NCI-H187 treated with DMSO at 0.1 percent for 48 hours (cell line): Measurements from ENCODE around the gene NANOS3.
"Not testable (repeated sequence)": the region's sequence is repeated elsewhere in the genome, so short reads cannot be mapped to it uniquely, and the experiment has no call there.

Experiments
- DNase-seq: peaks from one replicate; lab custom pipeline; 2025; lab: John Stamatoyannopoulos, UW

NANOS3 gene

DNA sequence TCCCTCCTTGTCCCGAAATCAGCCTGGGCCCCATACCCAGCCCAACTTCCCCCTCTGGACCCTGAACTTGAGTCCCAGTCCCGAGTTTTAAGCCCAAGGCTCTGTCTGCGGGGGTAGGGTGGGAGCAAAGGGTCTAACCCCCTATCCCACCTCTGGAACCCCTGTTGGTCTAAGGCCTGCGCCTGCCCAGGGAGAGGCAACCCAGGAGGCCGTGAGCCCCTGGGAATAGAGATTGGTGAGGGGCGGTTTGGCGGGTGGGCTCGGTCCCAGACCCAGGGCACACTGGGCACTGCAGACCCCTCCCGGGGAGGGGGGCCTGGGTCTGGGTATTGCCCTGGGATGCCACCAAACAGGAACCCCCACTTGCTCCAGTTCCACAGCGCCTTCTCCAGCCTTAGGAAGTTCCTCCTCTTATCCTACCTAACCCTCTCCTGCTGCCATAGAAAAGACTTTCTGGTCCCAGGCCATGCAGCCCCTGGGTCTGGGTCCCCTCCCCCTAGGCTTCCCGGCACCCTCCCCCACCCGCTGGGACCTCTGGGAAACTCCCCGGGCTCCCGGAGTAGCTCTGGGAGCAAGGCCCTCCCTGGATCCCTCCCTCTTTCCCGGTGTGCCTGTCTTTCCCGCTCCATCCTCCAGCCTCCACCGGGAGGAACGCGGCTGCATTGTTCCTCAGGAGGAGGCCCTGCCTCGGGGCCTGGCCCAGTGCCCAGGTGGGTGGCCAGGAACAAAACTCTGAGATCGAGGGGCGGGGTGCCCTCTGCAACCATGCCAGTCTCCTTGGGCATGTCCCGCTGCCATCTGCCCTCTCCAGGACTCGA, 33.6 kb upstream of the NANOS3 start:
- DNase-seq, result no peak

DNA sequence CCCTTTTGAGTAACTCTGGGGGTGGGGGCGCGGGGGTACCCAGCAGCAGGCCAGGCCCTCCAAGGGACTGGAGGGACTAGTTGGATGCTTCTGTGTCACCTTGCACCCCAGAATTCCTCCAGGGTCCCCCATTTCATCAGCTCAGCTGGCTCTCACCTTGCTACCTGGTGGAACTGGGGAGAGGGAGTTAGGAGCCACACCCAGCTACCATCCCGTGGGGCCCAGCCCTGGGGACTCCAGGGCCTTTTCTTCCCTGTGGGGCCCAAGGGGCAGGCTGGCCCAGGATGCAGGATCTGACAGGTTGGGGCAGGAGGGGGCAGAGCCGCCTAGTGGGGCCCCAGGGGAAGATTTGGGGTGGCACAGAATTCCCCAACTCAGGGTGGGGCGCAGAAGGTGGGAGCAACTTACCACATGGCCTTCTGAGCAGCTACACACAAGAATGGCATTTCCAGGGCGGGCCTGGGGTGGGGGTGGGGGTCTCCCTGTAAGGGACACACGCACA, 32.8 kb upstream of the NANOS3 start:
- no peak for DNase-seq

DNA sequence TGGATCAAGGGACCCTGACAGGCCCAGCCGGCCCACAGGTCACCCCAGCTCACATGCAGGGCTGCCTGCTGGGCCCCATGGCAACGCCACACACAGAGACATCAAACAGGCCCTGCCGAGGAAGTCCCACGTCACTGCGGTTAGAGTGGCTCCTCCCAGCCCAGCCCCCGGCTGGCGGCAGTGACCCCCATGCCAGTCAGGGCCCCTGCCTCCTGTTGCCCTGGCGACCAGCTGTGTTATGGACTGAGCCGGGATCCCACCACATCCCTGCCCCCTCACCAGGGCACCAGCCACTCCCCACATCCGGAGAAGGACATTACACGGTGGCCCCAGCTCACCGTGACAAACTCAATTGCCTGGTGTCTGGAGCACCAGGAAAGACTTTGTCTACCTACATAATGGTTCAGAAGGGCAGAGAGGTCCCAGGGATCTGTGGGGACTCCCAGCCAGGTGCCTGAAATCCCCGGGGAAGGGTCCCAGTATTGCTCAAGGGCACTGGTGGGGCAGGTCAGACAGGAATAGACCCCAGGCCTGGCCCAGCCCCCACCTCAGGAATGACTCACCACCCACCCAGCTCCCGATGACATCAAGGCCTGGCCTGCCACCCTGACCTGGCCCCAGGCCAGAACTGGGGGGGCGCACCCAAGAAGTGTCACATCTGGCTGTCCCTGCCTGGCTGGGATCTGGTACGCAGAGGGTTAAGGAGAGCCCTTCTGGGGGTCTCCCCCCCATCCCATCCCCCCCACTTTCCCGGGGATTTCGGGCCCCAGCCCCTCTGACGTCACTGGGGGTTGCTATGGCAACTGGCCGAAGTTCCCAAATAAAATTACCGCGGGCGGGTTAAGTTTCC, 30.2 kb upstream of the NANOS3 start:
- no peak for DNase-seq

DNA sequence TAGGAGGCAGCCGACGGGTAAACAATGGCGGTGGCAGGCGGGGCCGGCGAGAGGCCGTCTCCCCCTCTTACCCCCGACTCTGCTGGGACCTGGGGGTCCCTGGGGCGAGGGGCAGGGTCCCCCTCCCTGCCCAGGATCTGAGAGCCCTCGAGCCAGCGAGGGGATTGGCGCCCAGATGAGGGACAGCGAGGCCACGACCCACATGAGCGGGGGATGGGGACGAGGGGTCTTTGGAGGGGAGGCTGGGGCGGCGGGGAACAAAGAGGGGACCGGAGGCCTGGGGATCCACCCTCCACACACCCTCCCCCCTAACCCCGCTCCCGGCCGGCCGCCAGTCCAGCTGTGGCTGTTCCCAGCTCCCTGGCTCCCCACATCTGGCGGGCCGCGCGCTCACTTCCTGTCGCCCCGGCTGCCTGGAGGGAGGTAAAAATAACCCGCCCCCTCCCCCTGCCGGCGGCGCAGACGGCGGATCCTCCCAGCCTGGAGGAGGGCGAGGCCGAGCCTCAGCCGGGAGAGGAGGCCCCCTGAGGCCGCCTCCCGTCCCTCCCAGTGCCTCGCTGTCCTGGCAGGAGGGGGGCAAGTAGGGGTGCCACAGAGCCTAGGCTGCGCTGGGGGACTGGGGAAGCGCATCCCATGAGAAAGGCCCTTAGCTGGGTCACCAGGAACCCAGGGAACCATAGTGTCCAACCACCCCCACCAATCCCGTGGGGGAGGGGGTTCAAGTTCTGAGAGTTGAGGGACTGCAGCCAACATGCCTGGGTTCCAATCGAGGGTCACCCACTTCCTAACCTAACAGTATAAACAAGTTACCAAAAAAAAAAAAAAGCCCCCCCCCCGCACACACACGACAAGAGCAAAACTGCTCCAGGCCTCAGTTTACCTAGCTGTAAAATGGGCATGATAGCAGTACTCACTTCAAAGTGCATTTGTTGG, 29.3 kb upstream of the NANOS3 start:
- no peak for DNase-seq

DNA sequence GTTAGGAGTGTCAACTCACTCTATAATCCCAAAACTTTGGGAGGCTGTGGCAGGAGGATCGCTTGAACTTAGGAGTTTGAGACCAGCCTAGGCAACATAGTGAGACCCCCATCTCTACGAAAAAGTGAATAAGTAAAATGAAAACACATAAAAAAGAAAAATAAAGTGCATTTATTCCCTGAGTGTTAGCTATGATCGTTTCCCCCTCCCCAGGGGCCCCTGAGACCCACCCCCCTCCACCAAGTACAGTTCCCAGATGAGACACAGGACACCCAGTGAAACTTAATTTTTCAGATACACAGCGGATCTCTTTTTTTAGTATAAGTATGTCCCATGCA, 28.6 kb upstream of the NANOS3 start:
- DNase-seq, result no peak

DNA sequence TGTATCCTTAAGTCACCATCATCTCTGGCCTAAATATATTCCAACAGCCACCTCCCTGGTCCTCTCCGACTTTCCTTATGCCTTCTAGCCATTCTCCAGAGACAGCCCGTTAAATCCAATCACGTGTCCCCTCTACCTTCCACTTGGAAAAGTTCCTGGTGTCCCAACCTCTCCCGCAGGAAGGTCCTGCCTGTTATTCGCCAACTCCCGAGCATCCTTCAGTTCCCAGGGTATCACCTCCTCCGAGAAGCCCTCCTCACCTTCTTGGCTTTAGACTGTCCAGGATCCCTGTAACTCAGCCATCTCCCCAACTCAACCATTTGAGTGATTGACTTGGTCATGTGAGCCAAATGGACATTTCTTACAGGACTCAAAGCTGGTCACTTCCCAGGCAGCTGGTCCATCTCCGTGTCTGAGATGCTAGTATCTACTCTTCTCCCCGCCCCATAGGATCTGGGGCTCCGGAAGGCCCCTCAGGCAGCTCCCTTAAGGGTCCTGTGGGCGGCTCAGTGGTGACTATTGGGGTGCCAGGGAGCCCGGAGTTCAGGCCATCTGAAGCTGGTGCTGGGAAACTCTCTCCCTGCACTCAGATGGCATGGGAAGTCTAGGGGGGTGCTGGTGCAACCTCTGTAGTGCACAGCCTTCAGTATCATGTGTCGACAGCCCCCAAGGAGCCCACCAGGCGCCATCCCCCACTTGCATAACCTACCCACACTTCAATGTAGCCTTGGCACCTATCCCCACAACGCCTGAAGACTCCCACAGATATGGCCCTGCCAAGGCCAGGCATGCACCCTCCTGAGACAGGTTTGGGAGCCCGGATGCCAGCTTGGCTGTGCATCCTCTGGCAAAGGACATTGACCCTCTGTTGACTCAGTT, 27.9 kb upstream of the NANOS3 start:
- DNase-seq, result no peak

DNA sequence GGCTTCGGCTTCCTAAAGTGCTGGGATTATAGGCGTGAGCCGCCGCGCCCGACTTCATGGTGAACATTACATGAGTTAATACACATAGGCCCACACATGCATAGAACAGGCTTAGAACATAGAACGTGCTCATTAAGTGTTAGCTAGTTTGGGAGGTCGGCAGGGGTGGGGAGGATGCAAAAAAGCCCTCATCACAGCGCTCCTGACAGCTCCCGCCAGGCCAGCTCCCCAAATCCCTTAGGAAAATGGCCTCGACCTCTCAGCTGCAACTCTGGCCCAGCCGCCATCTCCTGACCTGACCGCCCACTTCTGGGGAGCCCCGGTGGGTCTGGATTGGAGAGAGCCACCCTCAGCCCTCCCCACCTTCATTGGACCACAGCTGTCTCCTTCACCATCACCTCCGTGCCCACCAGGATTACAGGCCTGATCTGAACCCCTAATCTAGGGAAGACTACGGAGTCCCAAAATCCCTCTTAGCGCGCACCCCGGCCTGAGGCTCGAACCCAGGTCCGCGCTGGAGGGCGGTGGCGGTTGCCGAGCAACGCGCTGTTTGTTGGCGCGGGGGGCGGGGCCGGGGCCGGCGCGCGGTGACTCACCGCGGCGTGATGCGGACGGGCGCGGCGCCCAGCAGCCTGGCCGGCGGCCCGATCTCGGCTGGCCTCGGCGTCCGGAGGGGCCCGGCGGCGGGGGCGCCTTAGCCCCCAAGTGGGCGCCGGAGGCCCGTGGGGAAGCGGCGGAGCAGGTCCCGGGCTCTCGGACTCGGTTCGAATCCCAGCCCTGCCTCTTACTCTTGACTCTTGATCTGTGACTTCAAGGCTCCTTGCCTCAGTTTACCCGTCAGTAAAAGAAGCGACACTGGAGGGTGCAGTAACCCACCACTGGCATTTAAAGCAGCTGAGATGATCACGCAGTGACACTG, 26.7 kb upstream of the NANOS3 start:
- DNase-seq, result no peak

DNA sequence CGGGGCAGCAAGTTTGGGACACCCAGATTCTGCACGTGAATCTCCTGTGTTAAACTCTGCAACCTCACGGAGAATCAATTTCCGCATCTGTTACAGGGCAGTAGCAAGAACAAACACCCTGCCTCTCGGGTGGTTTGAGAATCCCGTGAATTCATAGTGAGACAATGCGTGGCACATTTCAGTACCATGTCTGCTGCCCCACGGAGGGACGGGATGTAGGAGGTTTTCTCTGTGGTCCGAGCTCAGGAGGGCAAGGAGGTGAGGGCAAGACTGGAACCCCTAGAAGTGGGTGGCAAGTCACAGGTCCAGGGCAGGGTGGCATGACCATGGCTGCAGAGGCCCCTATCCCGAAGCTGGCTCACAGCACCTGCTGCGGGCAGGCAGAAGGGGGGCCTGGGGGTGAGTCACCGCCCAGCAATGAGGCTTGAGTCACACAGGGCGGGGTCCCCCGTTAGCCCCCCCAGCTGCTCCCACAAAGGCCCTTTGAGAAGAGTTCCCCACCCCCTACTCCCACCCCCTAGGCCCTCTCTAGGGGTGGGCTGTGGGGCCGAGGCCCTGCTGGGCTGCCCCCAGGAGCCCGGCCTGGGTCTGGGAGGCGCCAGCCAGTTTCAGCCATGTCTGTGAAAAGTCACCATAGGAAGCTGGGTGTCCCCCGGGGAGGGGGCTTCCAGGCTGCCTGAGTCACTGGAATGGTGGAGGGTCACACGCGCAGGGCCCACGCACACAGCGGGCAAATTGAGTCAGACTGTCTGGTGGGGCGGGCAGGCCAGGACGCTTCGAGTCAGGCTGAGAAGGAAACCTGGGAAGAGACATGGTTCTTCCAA, 25.8 kb upstream of the NANOS3 start:
- DNase-seq, result no peak

DNA sequence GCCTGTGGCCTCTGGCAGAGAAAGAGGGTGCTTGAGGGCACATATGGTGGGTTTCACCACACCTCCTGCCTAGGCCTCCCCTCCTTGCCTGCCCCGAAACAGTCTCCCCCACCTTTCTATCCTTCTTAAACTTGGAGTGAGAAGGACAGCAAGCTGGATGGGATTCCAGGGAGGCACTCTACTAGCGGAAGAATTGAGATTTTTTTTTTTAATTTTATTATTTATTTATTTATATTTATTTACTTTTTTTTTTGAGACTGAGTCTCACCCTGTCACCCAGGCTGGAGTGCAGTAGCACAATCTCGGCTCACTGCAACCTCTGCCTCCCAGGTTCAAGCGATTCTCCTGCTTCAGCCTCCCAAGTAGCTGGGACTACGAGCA, 25.2 kb upstream of the NANOS3 start:
- DNase-seq, result not testable (repeated sequence)

DNA sequence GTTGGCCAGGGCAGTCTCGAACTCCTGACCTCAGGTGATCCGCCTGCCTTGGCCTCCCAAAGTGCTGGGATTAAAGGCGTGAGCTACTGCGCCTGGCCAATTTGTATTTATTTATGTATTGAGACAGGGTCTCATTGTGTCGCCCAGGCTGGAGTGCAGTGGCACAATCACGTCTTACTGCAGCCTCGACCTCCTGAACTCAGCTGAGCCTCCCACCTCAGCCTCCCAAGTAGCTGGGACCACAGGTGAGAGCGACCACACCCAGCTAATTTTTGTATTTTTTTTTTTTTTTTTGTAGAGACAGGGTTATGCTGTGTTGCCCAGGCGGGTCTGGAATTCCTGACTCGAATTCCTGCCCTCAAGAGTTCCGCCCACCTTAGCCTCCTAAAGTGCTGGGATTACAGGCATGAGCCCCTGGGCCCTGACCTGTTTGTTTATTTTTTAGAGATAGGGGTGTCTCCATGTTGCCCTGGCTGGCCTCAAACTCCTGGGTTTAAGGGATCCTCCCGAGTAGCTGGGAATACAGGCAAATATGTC, 24.7 kb upstream of the NANOS3 start:
- DNase-seq, result not testable (repeated sequence)

DNA sequence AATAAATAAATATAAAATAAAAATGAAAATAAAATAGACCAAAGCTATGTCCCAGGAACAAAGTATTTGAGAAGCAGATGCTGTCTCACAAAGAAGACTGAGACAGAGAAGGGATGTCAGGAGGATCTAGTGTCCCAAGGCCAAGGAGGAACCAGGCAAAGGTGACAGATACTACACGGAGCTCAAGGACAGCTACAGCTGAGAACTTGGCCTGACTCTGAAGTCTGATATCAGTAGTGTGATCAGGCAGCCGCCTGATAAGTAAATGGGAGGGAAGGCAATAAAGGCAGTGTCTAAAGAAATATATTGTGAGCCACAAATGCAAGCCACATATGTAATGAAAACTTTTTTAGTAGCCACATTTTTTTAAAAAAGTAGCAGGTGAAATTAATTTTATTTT, 20.4 kb upstream of the NANOS3 start:
- DNase-seq, result no peak

DNA sequence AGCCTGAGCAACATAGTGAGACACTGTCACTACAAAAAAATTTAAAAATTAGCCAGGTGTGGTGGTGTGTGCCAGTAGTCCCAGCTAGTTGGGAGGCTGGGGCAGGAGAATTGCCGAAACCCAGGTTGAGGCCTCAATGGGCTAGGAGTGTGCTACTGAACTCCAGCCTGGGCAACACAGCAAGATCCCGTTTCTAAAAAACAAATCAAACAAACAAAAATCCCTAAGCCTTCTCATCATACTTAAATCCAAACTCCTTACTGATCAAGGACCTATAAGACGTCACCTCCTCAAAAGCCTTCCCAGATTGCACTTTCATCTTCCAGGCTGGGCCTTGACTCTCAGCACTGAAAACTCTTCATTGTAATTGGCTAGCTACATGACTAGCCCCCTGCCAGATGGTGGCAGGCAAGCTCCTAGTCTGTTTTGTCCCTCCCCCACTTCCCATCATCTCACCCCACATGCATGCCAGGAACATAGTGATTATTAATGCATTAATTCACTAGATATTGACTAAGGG, 17.5 kb upstream of the NANOS3 start:
- no peak for DNase-seq

DNA sequence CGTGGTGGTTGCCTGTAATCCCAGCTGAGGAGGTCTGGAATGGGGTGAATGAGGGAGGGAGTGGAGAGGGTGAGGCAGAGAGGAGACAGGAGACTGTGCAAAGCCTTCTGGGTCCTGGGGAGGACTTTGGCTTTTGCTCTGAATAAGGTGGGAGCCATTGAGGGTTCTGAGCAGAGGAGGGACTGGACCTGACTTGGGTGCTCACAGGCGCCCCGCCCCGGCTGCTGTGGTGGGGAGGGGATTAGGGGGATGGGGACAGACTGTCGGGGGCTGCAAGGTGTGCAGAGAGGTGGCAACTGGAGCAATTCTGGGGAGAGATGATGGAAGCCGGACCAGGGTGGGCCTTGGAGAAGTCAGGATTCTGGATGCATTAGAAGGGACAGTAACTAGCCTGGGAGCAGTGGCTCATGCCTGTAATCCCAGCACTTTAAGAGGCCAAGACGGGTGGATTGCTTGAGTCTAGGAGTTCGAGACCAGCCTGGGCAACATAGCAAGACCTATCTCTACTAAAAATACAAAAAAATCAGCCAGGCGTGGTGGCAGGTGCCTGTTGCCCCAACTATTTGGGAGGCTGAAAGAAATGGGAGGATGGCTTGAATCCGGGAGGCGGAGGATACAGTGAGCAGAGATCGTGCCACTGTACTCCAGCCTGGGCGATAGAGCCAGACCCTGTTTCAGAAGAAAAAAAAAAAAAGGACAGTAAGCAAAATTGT, 16.1 kb upstream of the NANOS3 start:
- no peak for DNase-seq

DNA sequence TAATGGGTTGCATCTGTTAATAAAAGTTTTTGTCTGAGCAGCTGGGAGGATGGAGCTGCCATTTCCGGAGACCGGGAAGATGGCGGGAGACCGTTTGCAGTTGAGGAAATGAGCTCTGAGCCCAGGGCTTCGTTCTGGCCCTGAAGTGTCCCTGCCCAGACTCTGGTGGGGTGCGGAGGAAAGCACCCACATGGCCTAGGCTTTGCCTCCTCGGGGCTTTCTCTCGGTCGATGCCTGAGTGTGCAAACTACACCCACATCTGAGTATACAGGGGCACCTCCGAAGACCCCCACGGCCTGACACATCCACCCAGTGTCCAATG, 15.6 kb upstream of the NANOS3 start:
- DNase-seq, result no peak

DNA sequence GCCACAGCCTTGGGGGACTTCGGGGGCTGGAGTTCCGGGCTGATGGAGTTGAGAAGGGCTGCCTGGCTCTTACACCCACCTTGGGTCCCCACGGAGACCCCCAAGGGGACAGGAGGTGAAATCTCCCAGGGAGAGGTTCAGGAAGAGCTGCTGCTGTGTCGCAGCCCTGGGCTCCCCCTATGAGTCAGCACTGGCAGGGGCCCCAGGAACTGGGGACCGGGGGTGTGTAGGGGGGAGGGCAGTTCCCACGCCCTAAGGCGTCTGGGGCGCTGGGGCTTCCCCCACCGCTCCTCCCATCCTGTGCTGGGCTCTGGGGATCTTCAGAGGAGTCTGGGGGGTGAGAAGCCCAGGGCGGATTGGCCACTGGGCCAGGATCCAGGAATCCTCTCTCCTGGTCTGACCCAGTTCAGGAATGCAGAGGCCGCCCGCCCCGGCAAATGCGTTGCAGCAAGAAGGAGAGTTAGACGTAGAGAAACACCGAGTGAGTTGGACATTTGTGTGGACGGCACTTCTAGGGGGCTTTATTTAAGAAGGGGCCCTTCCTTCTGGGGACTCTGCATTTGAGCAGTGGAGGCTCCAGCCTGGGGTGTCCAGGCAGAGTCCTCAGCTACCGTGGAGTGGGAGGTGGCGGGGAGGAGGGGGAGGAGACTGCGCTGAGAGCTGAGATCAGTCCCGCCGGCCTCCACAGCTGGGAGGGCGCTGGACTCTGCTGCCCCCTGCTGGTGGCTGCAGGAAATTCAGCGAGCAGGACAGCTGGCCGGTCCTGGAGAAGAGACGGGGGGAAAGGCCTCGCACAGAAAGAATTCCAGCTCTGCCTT, 15.0 kb upstream of the NANOS3 start:
- DNase-seq, result no peak

DNA sequence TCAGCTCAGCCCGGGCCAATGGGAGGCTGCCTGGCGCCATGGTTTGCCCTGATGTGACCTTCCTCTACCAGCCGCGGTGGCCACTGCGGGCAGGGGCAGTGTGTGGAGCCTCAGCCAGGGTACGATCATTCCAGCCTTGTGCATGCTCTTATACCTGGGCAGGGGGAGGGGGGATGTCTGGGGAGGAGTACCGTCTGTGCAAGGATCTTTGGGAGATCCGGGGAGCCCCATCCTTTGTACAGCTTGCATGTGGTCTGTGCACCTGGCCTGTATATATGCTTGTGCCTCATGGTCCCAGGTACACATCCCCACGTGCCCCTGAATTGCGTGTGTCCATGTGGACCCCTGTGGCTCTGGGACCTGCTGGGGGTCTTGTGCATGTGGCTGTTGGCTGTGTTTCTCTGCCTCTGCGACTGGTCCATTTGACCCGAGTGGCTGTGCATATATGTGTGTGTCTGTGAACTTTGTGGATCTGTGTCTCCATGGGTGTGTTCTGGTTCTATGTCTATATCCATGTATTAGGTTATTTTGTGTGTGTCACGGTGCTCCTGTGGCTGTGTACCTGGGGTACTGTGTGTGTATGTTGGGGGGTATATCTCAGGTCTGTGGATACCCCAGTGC, 12.8 kb upstream of the NANOS3 start:
- no peak for DNase-seq
